ENCODE measurements around the gene EGF. TPM values are rescaled to one million over a fixed set of nuclear protein-coding genes. Genes with fewer than 3 reads are reported as not detected.

The EGF gene
- total and polyA plus RNA-seq, 5 donors from 2014 or later, result 2.1 TPM; not detected in 4

DNA sequence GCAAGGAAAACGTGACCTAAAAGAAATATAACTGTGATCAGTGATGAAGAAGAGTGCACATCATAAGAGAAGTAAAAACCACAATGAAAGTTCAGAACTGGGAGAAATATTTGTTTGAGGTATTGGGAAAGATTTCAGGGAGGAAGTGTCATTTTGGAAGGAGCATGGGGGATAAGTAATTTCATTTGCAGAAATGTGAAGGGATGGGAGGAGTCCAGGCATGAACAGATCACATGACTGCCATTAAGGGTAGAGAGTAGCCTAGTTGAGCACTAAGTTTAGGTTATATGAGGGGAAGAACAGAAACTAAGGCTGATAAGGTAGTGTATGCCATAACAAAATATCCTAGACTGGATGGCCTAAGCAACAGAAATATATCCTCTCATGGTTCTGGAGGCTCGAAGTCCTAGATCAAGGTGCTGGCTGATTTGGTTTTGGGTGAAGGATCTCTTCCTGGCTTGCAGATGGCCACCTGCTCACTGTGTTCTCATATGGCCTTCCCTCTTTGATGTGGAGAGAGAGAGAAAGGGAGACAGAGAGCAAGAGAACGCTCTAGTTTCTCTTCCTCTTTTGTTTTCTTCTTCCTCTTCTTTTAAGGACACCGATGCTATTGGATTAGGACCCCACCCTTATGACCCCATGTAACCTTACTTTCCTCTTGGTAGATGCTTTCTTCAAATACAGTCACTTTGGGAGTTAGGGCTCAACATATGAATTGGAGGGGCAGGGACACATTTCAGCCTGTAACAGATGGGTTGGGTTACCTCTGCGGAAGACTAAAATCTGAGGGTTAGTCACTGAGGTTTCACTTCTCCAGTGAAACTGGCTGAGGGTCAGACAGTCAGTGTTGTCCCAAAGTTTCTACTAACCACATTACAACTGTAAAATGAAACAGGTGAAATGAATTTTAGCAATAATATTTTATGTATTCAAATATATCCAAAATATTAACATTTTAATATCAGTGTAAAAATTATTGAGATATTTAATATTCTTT lies 77.9 kb downstream of the EGF start:
- no peaks in the 10 kb centered on the region for H3K36me3 Mint-ChIP-seq
- peaks cover 18% of the 10 kb centered on the region for H3K27me3 Mint-ChIP-seq
- Histone ChIP-seq H3K36me3 (ENCODE audit: control insufficient read depth, insufficient read depth, low read length) (no peaks in the 10 kb centered on the region), H3K4me3 (ENCODE audit: low read depth, low read length) (no peak overlapping the region), H3K9me3 (ENCODE audit: control insufficient read depth in 2 of 2, low read length in 2 of 2) (no peaks in the 10 kb centered on the region), H3K27me3 (ENCODE audit: control insufficient read depth, insufficient read depth, low read length) (peaks cover 4% of the 10 kb centered on the region), H3K27ac (ENCODE audit: insufficient read depth, low read length, poor library complexity, severe bottlenecking) (no peak overlapping the region), H3K4me1 (ENCODE audit: control insufficient read depth, insufficient read depth, low read length, poor library complexity, severe bottlenecking) (no peaks in the 10 kb centered on the region)
- DNase-seq, result no peak
- H3K27ac Mint-ChIP-seq, result no peak overlapping the region
- no peak overlapping the region for H3K4me3 Mint-ChIP-seq
- no peak for ATAC-seq (ENCODE audit: low read depth in 2 of 2)
- peaks cover 0 to 4% (median 0%) of the 10 kb centered on the region in 4 donors for H3K4me1 Mint-ChIP-seq
- H3K9me3 Mint-ChIP-seq, result peaks cover 0 to 3% (median 0%) of the 10 kb centered on the region in 7 donors

DNA sequence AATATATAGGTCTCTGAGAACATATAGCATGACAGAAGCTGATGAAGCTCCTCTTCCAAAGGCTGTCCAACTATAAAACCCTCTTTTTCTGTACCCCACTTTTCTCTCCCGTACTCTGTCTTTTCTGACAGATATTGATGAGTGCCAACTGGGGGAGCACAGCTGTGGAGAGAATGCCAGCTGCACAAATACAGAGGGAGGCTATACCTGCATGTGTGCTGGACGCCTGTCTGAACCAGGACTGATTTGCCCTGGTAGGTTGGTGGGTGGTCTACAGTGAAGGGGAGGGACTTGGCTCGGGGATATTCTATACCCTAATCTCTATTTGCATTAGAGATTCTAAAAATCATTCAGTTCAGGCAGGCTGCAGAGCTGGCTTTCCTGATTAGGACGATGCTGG lies 80.4 kb downstream of the EGF start:
- DNase-seq (no peak), ATAC-seq (ENCODE audit: low read depth in 2 of 2) (no peak)
- Histone ChIP-seq H3K9me3 (ENCODE audit: control insufficient read depth in 2 of 2, low read length in 2 of 2) (no peaks in the 10 kb centered on the region), H3K36me3 (ENCODE audit: control insufficient read depth, insufficient read depth, low read length) (no peaks in the 10 kb centered on the region), H3K4me1 (ENCODE audit: control insufficient read depth, insufficient read depth, low read length, poor library complexity, severe bottlenecking) (no peaks in the 10 kb centered on the region), H3K27ac (ENCODE audit: insufficient read depth, low read length, poor library complexity, severe bottlenecking) (no peak overlapping the region), H3K4me3 (ENCODE audit: low read depth, low read length) (no peak overlapping the region), H3K27me3 (ENCODE audit: control insufficient read depth, insufficient read depth, low read length) (peaks cover 5% of the 10 kb centered on the region)
- peaks cover 0 to 4% (median 0%) of the 10 kb centered on the region in 4 donors for H3K4me1 Mint-ChIP-seq
- H3K27ac Mint-ChIP-seq, result no peak overlapping the region
- H3K9me3 Mint-ChIP-seq, result peaks cover 0 to 1% (median 0%) of the 10 kb centered on the region in 7 donors
- no peaks in the 10 kb centered on the region for H3K36me3 Mint-ChIP-seq
- H3K27me3 Mint-ChIP-seq, result peaks cover 18% of the 10 kb centered on the region
- no peak overlapping the region for H3K4me3 Mint-ChIP-seq

DNA sequence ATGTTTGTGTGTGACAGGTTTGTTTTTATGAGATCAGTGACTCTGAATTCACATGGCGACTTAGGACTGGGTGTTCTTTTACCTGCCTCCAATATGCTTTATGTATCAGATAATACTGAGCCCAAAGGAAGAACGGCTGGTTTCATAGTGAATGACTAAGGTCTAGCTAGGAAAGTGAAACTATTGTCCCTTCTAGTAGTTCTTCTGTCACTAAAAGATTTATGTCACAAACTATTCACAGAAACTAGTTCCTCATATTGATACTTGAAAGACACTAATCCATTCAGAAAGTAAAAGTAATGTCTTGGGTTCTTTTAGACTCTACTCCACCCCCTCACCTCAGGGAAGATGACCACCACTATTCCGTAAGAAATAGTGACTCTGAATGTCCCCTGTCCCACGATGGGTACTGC lies 81.7 kb downstream of the EGF start:
- H3K27ac Mint-ChIP-seq, result no peak overlapping the region
- H3K4me3 Mint-ChIP-seq, result no peak overlapping the region
- no peaks in the 10 kb centered on the region for H3K36me3 ChIP-seq (ENCODE audit: control insufficient read depth, insufficient read depth, low read length)
- ATAC-seq (ENCODE audit: low read depth in 2 of 2) (no peak), DNase-seq (no peak)
- H3K27me3 Mint-ChIP-seq, result peaks cover 20% of the 10 kb centered on the region
- H3K4me1 ChIP-seq (ENCODE audit: control insufficient read depth, insufficient read depth, low read length, poor library complexity, severe bottlenecking), result no peaks in the 10 kb centered on the region
- H3K36me3 Mint-ChIP-seq, result no peaks in the 10 kb centered on the region
- H3K9me3 Mint-ChIP-seq, result peaks cover 0 to under 1% (median 0%) of the 10 kb centered on the region in 7 donors
- H3K9me3 ChIP-seq (ENCODE audit: control insufficient read depth in 2 of 2, low read length in 2 of 2), result no peaks in the 10 kb centered on the region
- peaks cover 7% of the 10 kb centered on the region for H3K27me3 ChIP-seq (ENCODE audit: control insufficient read depth, insufficient read depth, low read length)
- H3K4me3 ChIP-seq (ENCODE audit: low read depth, low read length), result no peak overlapping the region
- H3K27ac ChIP-seq (ENCODE audit: insufficient read depth, low read length, poor library complexity, severe bottlenecking), result no peak overlapping the region
- H3K4me1 Mint-ChIP-seq, result peaks cover 0 to 4% (median 2%) of the 10 kb centered on the region in 4 donors

DNA sequence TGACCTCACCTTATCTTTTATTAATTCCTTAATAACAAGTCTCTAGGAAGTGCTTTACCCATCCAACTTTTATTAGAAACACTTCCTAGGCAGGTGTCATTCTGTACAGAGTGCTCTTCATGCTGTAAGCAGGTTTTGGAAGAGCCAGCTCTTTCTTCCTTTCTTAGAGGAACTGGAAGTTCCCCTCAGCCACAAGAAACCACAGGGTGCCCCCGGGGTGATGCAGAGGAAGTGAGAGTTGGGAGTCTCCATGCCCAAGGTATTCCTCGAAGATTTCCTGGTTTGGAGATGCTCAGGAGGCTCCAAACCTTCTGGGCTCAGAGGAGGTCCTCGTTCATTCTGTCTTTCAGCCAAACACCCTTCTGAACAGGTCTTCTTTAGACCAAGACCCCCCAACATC lies 83.8 kb downstream of the EGF start:
- peaks cover 17% of the 10 kb centered on the region for H3K27me3 Mint-ChIP-seq
- H3K36me3 Mint-ChIP-seq, result no peaks in the 10 kb centered on the region
- no peak overlapping the region for H3K27ac Mint-ChIP-seq
- no peak overlapping the region for H3K4me3 Mint-ChIP-seq
- no peaks in the 10 kb centered on the region for H3K9me3 Mint-ChIP-seq
- Histone ChIP-seq H3K27ac (ENCODE audit: insufficient read depth, low read length, poor library complexity, severe bottlenecking) (no peak overlapping the region), H3K36me3 (ENCODE audit: control insufficient read depth, insufficient read depth, low read length) (no peaks in the 10 kb centered on the region), H3K4me1 (ENCODE audit: control insufficient read depth, insufficient read depth, low read length, poor library complexity, severe bottlenecking) (no peaks in the 10 kb centered on the region), H3K9me3 (ENCODE audit: control insufficient read depth in 2 of 2, low read length in 2 of 2) (no peaks in the 10 kb centered on the region), H3K27me3 (ENCODE audit: control insufficient read depth, insufficient read depth, low read length) (peaks cover 3% of the 10 kb centered on the region), H3K4me3 (ENCODE audit: low read depth, low read length) (no peak overlapping the region)
- no peak for DNase-seq
- ATAC-seq (ENCODE audit: low read depth in 2 of 2), result no peak
- H3K4me1 Mint-ChIP-seq, result peaks cover 0 to 4% (median under 1%) of the 10 kb centered on the region in 4 donors

DNA sequence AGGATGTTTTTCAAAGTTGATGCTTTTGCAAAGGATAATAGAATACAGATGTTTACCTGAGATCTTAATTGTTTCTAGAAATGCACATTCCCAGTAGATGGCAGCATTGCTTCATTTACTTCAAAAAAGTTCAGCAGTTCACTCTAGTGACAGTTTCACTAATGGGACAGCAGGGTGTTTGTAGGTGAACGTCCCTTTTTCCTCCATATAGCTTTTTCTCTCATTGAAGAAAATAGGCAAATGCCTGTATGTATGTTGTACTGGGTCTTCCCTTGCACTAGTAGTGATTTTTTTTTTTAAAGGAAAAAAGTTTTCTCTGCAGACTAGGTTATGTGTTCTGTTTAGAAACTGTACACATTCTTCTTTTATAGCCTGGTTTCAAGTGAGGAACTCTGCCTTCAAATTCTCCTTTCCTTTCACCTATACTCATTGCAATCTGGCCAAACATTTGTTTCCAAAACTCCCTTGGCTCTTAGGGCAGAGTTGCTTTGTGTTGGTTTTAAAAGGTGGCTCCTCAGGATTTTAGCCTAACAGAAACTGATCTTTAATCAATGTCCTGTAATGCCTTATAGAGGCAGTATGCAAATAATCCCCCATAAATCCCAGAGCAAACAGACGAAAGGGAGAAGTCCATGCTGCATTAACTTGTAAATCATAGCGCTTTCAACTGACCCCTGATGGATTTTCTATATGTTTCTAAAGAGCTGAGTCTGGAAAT lies 86.3 kb downstream of the EGF start:
- peak; percentile 55 to 62 for ATAC-seq (ENCODE audit: low read depth in 2 of 2)

DNA sequence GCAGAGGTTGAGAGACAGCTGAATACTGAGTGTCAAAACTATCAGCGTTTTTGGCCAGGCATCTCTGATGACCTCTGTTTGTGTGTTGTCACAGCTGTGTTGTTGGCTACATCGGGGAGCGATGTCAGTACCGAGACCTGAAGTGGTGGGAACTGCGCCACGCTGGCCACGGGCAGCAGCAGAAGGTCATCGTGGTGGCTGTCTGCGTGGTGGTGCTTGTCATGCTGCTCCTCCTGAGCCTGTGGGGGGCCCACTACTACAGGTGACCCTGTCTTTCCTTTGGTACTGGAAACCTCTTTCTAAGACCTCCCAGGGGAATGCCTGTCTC lies 86.9 kb downstream of the EGF start:
- Mint-ChIP-seq H3K4me1 (peaks cover 4 to 9% (median 6%) of the 10 kb centered on the region in 4 donors), H3K36me3 (no peaks in the 10 kb centered on the region), H3K4me3 (no peak overlapping the region), H3K27me3 (peaks cover 17% of the 10 kb centered on the region), H3K27ac (no peak overlapping the region), H3K9me3 (peaks cover 0 to 2% (median 0%) of the 10 kb centered on the region in 7 donors)
- no peaks in the 10 kb centered on the region for H3K36me3 ChIP-seq (ENCODE audit: control insufficient read depth, insufficient read depth, low read length)
- no peak overlapping the region for H3K4me3 ChIP-seq (ENCODE audit: low read depth, low read length)
- ATAC-seq (ENCODE audit: low read depth in 2 of 2) (no peak), DNase-seq (no peak)
- no peaks in the 10 kb centered on the region for H3K9me3 ChIP-seq (ENCODE audit: control insufficient read depth in 2 of 2, low read length in 2 of 2)
- peaks cover 3% of the 10 kb centered on the region for H3K27me3 ChIP-seq (ENCODE audit: control insufficient read depth, insufficient read depth, low read length)
- no peak overlapping the region for H3K27ac ChIP-seq (ENCODE audit: insufficient read depth, low read length, poor library complexity, severe bottlenecking)
- no peaks in the 10 kb centered on the region for H3K4me1 ChIP-seq (ENCODE audit: control insufficient read depth, insufficient read depth, low read length, poor library complexity, severe bottlenecking)

More for the DNA sequence above, 86.3 kb downstream of the EGF start:
- peaks cover 0 to 2% (median 0%) of the 10 kb centered on the region in 7 donors for H3K9me3 Mint-ChIP-seq
- DNase-seq, result peak; percentile 14 to 78 (median 68)
- H3K9me3 ChIP-seq (ENCODE audit: control insufficient read depth in 2 of 2, low read length in 2 of 2), result no peaks in the 10 kb centered on the region
- peaks cover 4 to 9% (median 6%) of the 10 kb centered on the region in 4 donors for H3K4me1 Mint-ChIP-seq
- H3K27ac ChIP-seq (ENCODE audit: insufficient read depth, low read length, poor library complexity, severe bottlenecking), result no peak overlapping the region
- no peak overlapping the region for H3K27ac Mint-ChIP-seq
- peaks cover 3% of the 10 kb centered on the region for H3K27me3 ChIP-seq (ENCODE audit: control insufficient read depth, insufficient read depth, low read length)
- no peaks in the 10 kb centered on the region for H3K36me3 Mint-ChIP-seq
- H3K36me3 ChIP-seq (ENCODE audit: control insufficient read depth, insufficient read depth, low read length), result no peaks in the 10 kb centered on the region
- H3K4me1 ChIP-seq (ENCODE audit: control insufficient read depth, insufficient read depth, low read length, poor library complexity, severe bottlenecking), result no peaks in the 10 kb centered on the region
- H3K4me3 Mint-ChIP-seq, result no peak overlapping the region
- peaks cover 17% of the 10 kb centered on the region for H3K27me3 Mint-ChIP-seq
- no peak overlapping the region for H3K4me3 ChIP-seq (ENCODE audit: low read depth, low read length)

DNA sequence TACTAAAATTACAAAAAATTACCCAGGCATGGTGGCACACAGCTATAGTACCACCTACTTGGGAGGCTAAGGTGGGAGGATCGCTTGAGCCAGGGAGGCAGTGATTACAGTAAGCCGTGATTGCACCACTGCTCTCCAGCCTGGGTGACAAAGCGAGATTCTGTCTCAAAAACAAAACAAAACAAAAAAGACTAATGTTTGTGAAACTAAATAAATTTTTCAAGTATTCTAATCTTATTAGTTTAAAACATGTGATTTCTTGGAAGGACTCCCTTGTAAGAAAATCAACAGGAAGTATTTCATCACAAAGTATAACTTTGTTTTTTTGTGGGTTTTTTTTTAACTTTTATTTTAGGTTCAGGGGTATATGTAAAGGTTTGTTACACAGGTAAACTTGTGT lies 89.6 kb downstream of the EGF start:
- no peaks in the 10 kb centered on the region for H3K36me3 ChIP-seq (ENCODE audit: control insufficient read depth, insufficient read depth, low read length)
- Mint-ChIP-seq H3K4me1 (peaks cover 4 to 10% (median 6%) of the 10 kb centered on the region in 4 donors), H3K27ac (no peak overlapping the region)

More for the DNA sequence above, 89.6 kb downstream of the EGF start:
- H3K4me1 ChIP-seq (ENCODE audit: control insufficient read depth, insufficient read depth, low read length, poor library complexity, severe bottlenecking), result no peaks in the 10 kb centered on the region
- ATAC-seq (ENCODE audit: low read depth in 2 of 2), result no peak
- H3K27ac ChIP-seq (ENCODE audit: insufficient read depth, low read length, poor library complexity, severe bottlenecking), result no peak overlapping the region
- H3K36me3 Mint-ChIP-seq, result no peaks in the 10 kb centered on the region
- peaks cover 0 to 2% (median 0%) of the 10 kb centered on the region in 7 donors for H3K9me3 Mint-ChIP-seq
- peak in 1 of 3 donors; percentile 16 for DNase-seq
- no peak overlapping the region for H3K4me3 Mint-ChIP-seq
- no peaks in the 10 kb centered on the region for H3K9me3 ChIP-seq (ENCODE audit: control insufficient read depth in 2 of 2, low read length in 2 of 2)
- peaks cover 3% of the 10 kb centered on the region for H3K27me3 ChIP-seq (ENCODE audit: control insufficient read depth, insufficient read depth, low read length)
- H3K4me3 ChIP-seq (ENCODE audit: low read depth, low read length), result no peak overlapping the region
- peaks cover 14% of the 10 kb centered on the region for H3K27me3 Mint-ChIP-seq
